Measurements from ENCODE around the gene IFT81.

The IFT81 gene

DNA sequence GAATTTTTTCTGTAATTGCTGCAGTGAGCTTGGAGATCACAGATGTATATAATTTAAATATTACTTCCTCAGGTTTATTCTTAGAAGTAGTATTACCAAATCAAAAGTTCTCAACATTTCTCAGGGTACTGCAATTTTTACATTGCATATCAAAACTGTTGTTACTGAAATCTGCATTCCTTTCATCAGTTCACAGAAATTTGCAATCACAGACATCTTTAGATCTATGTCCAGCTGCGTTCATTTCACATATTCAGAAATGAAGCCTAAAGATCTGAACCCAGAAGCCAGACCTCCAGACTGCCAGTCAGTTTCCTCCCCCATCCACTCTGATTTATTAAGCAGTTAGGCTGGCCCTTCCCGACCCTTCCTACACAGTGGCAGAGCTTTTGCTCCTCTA lies 18.2 kb upstream of the IFT81 start:
- Histone ChIP-seq H3K9me3 (ENCODE audit: control insufficient read depth, low read length) (no peaks in the 10 kb centered on the region), H2BK120ac (ENCODE audit: low read depth, low read length) (no peak overlapping the region), H3K27me3 (ENCODE audit: control insufficient read depth in 1 of 2, insufficient read depth in 1 of 2, low read length in 2 of 2) (no peaks in the 10 kb centered on the region), H2AK5ac (ENCODE audit: low read length, severe bottlenecking) (no peak overlapping the region), H3K9ac (ENCODE audit: low read length) (no peak overlapping the region), H3K4ac (ENCODE audit: low read depth in 1 of 2, low read length in 2 of 2) (no peak overlapping the region), H2BK12ac (ENCODE audit: low read length in 2 of 2) (no peak overlapping the region), H3K4me2 (ENCODE audit: low read length, poor library complexity, severe bottlenecking) (no peak overlapping the region), H3K79me1 (replicated peaks; ENCODE audit: low read length, poor library complexity, severe bottlenecking) (no peaks in the 10 kb centered on the region), H2BK5ac (ENCODE audit: low read depth, low read length, poor library complexity, severe bottlenecking) (no peak overlapping the region), H3K36me3 (ENCODE audit: control insufficient read depth in 1 of 2, insufficient read depth in 2 of 2, low read depth in 1 of 2, low read length in 2 of 2) (no peaks in the 10 kb centered on the region), H4K8ac (ENCODE audit: low read length) (no peak overlapping the region), H4K91ac (ENCODE audit: low read length) (no peak overlapping the region), H2AFZ (ENCODE audit: low read depth, low read length) (no peak overlapping the region), H3K23ac (ENCODE audit: low read length in 2 of 2) (no peak overlapping the region), H3K4me1 (ENCODE audit: control insufficient read depth, insufficient read depth, low read depth, low read length) (peaks cover 10% of the 10 kb centered on the region), H3K18ac (ENCODE audit: low read depth in 1 of 2, low read length in 2 of 2) (no peak overlapping the region), H2BK15ac (ENCODE audit: low read depth, poor library complexity, severe bottlenecking) (no peak overlapping the region), H3K14ac (ENCODE audit: low read length in 2 of 2) (no peak overlapping the region), H3K4me3 (ENCODE audit: insufficient read depth in 1 of 2, low read depth in 1 of 2, low read length in 2 of 2) (no peak overlapping the region), H3K27ac (ENCODE audit: low read length, poor library complexity, severe bottlenecking) (no peak overlapping the region)
- DNase-seq = no peak
- 47% methylated on average over 2 of the region's 2 CpGs for WGBS

- WGBS = 89% methylated on average over 12 of the region's 14 CpGs
- Histone ChIP-seq H3K36me3 (ENCODE audit: control insufficient read depth in 1 of 2, insufficient read depth in 2 of 2, low read depth in 1 of 2, low read length in 2 of 2) (no peaks in the 10 kb centered on the region), H2BK120ac (ENCODE audit: low read depth, low read length) (no peak overlapping the region), H2BK15ac (ENCODE audit: low read depth, poor library complexity, severe bottlenecking) (no peak overlapping the region), H3K9ac (ENCODE audit: low read length) (peak overlapping the region; percentile 54), H2AK5ac (ENCODE audit: low read length, severe bottlenecking) (peak overlapping the region; percentile 69), H3K79me1 (replicated peaks; ENCODE audit: low read length, poor library complexity, severe bottlenecking) (no peaks in the 10 kb centered on the region), H3K9me3 (ENCODE audit: control insufficient read depth, low read length) (no peaks in the 10 kb centered on the region), H3K4me2 (ENCODE audit: low read length, poor library complexity, severe bottlenecking) (no peak overlapping the region), H3K18ac (ENCODE audit: low read depth in 1 of 2, low read length in 2 of 2) (peak overlapping the region in 1 of 2 experiments; percentile 42), H3K4me3 (ENCODE audit: insufficient read depth in 1 of 2, low read depth in 1 of 2, low read length in 2 of 2) (no peak overlapping the region), H3K4ac (ENCODE audit: low read depth in 1 of 2, low read length in 2 of 2) (peak overlapping the region; percentile 24 to 70), H3K27me3 (ENCODE audit: control insufficient read depth in 1 of 2, insufficient read depth in 1 of 2, low read length in 2 of 2) (no peaks in the 10 kb centered on the region), H3K4me1 (ENCODE audit: control insufficient read depth, insufficient read depth, low read depth, low read length) (peaks cover 10% of the 10 kb centered on the region), H3K23ac (ENCODE audit: low read length in 2 of 2) (no peak overlapping the region), H4K8ac (ENCODE audit: low read length) (peak overlapping the region; percentile 19), H3K14ac (ENCODE audit: low read length in 2 of 2) (no peak overlapping the region), H3K27ac (ENCODE audit: low read length, poor library complexity, severe bottlenecking) (no peak overlapping the region), H2BK5ac (ENCODE audit: low read depth, low read length, poor library complexity, severe bottlenecking) (no peak overlapping the region), H4K91ac (ENCODE audit: low read length) (peak overlapping the region; percentile 7), H2BK12ac (ENCODE audit: low read length in 2 of 2) (peak overlapping the region; percentile 14 to 32), H2AFZ (ENCODE audit: low read depth, low read length) (no peak overlapping the region)
- peak; percentile 68 for DNase-seq
Observed at GRCh38 chr12:110107369-110108281, 16.5 kb upstream of the IFT81 start.

- H3K27ac ChIP-seq (ENCODE audit: low read length, poor library complexity, severe bottlenecking) = peak overlapping the region; percentile 70
- no peak overlapping the region for H3K4me2 ChIP-seq (ENCODE audit: low read length, poor library complexity, severe bottlenecking)
- peak overlapping the region; percentile 24 to 70 for H3K4ac ChIP-seq (ENCODE audit: low read depth in 1 of 2, low read length in 2 of 2)
- no peak overlapping the region for H3K14ac ChIP-seq (ENCODE audit: low read length in 2 of 2)
- no peaks in the 10 kb centered on the region for H3K9me3 ChIP-seq (ENCODE audit: control insufficient read depth, low read length)
- H4K91ac ChIP-seq (ENCODE audit: low read length) = peak overlapping the region; percentile 21
- H4K8ac ChIP-seq (ENCODE audit: low read length) = no peak overlapping the region
- H2BK12ac ChIP-seq (ENCODE audit: low read length in 2 of 2) = peak overlapping the region in 1 of 2 experiments; percentile 38
- H3K9ac ChIP-seq (ENCODE audit: low read length) = peak overlapping the region; percentile 54
- H3K36me3 ChIP-seq (ENCODE audit: control insufficient read depth in 1 of 2, insufficient read depth in 2 of 2, low read depth in 1 of 2, low read length in 2 of 2) = no peaks in the 10 kb centered on the region
- no peaks in the 10 kb centered on the region for H3K27me3 ChIP-seq (ENCODE audit: control insufficient read depth in 1 of 2, insufficient read depth in 1 of 2, low read length in 2 of 2)
- no peak overlapping the region for H2BK15ac ChIP-seq (ENCODE audit: low read depth, poor library complexity, severe bottlenecking)
- H2AK5ac ChIP-seq (ENCODE audit: low read length, severe bottlenecking) = peak overlapping the region; percentile 69
- H3K4me1 ChIP-seq (ENCODE audit: control insufficient read depth, insufficient read depth, low read depth, low read length) = peaks cover 10% of the 10 kb centered on the region
- no peak overlapping the region for H3K23ac ChIP-seq (ENCODE audit: low read length in 2 of 2)
- no peak overlapping the region for H2BK5ac ChIP-seq (ENCODE audit: low read depth, low read length, poor library complexity, severe bottlenecking)
- no peak for DNase-seq
- H2BK120ac ChIP-seq (ENCODE audit: low read depth, low read length) = no peak overlapping the region
- no peak overlapping the region for H2AFZ ChIP-seq (ENCODE audit: low read depth, low read length)
- H3K79me1 ChIP-seq (replicated peaks; ENCODE audit: low read length, poor library complexity, severe bottlenecking) = no peaks in the 10 kb centered on the region
- WGBS = 97% methylated on average over 4 of the region's 8 CpGs
- peak overlapping the region in 1 of 2 experiments; percentile 41 for H3K4me3 ChIP-seq (ENCODE audit: insufficient read depth in 1 of 2, low read depth in 1 of 2, low read length in 2 of 2)
- H3K18ac ChIP-seq (ENCODE audit: low read depth in 1 of 2, low read length in 2 of 2) = peak overlapping the region in 1 of 2 experiments; percentile 28
Observed at GRCh38 chr12:110108309-110109036, 15.7 kb upstream of the IFT81 start.

All from mesenchymal stem cell (in vitro differentiated cells and primary cell).